GM19328 (cell line): ENCODE results near the gene NDUFA11.
A peak's percentile ranks its signal among the peaks of the same experiment; 100 is the strongest.

ENCODE experiments used
- ATAC-seq: cut with Tn5 transposase; IDR thresholded peaks from one replicate; pipeline ENCODE4 v1.9.1; 2021; ENCODE audit warnings: mild to moderate bottlenecking, moderate library complexity; ENCODE audit not compliant: unreplicated experiment

Gene NDUFA11

GRCh38 chr19:5903624-5904351, at the start of gene NDUFA11:
Gene NDUFA11 (minus strand): TSS chr19:5903790. CDS start chr19:5903708, 82 bp downstream.
- peak; percentile 33 for ATAC-seq

GRCh38 chr19:5953030-5953589, 49.5 kb upstream of the NDUFA11 start:
- no peak for ATAC-seq

- no peak for ATAC-seq
Observed at GRCh38 chr19:5952193-5953029, 48.8 kb upstream of the NDUFA11 start.

- no peak for ATAC-seq
Observed at GRCh38 chr19:5951338-5951861, 47.8 kb upstream of the NDUFA11 start.

GRCh38 chr19:5950741-5951140, 47.2 kb upstream of the NDUFA11 start:
- ATAC-seq = no peak

- ATAC-seq = no peak
Observed at GRCh38 chr19:5949792-5950305, 46.3 kb upstream of the NDUFA11 start.

GRCh38 chr19:5948752-5949564, 45.4 kb upstream of the NDUFA11 start:
- ATAC-seq = no peak

- ATAC-seq = no peak
Observed at GRCh38 chr19:5947435-5947834, 43.8 kb upstream of the NDUFA11 start.

GRCh38 chr19:5943623-5944022, 40.0 kb upstream of the NDUFA11 start:
- no peak for ATAC-seq

GRCh38 chr19:5943045-5943444, 39.5 kb upstream of the NDUFA11 start:
- ATAC-seq = no peak

- ATAC-seq = no peak
Observed at GRCh38 chr19:5941673-5942072, 38.1 kb upstream of the NDUFA11 start.

GRCh38 chr19:5940260-5941208, 36.9 kb upstream of the NDUFA11 start:
- ATAC-seq = no peak

- no peak for ATAC-seq
Observed at GRCh38 chr19:5937550-5937949, 34.0 kb upstream of the NDUFA11 start.

- no peak for ATAC-seq
Observed at GRCh38 chr19:5936292-5936592, 32.7 kb upstream of the NDUFA11 start.

- no peak for ATAC-seq
Observed at GRCh38 chr19:5935473-5936291, 32.1 kb upstream of the NDUFA11 start.

GRCh38 chr19:5934774-5935472, 31.3 kb upstream of the NDUFA11 start:
- no peak for ATAC-seq

GRCh38 chr19:5934069-5934401, 30.4 kb upstream of the NDUFA11 start:
- no peak for ATAC-seq

- no peak for ATAC-seq
Observed at GRCh38 chr19:5933391-5934068, 29.9 kb upstream of the NDUFA11 start.
